PC-9 (cell line): ENCODE measurements around the gene GPS2.

ENCODE experiments used
- EZH2 ChIP-seq: fragments of 200-600 bp; sonication (generic); IDR thresholded peaks from 2 replicates; pipeline ENCODE4 v1.8.0; 2017; ENCODE audit warnings: antibody characterized with exemption, low read depth
- TF ChIP-seq, protein P1 (sequence below): fragments of 200-600 bp; sonication (generic); conservative IDR thresholded peaks from 2 replicates; pipeline ENCODE4 v1.6.1; 2017; ENCODE audit warnings: mixed run types, antibody characterized with exemption, mild to moderate bottlenecking, moderate library complexity

DNA sequence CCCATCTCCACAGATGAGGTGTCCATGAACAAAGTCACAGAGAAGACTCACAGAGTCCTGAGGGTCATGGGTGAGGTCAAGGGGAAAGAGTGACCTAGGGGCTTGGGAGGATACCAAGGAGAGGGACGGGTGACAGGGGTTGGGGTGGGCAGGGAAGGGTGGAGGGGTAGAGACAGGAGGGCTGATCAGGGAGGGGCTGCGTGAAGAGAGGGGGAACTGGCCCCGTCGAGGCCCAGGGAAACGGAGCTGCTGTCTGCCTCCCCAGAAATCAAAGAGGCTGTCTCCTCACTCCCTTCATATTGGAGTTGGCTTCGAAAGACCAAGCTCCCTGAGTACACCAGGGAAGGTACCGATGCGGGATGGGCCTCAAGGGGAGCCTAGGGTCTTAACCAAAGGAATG, 40.4 kb upstream of the GPS2 start:
- TF ChIP-seq, protein P1, sequence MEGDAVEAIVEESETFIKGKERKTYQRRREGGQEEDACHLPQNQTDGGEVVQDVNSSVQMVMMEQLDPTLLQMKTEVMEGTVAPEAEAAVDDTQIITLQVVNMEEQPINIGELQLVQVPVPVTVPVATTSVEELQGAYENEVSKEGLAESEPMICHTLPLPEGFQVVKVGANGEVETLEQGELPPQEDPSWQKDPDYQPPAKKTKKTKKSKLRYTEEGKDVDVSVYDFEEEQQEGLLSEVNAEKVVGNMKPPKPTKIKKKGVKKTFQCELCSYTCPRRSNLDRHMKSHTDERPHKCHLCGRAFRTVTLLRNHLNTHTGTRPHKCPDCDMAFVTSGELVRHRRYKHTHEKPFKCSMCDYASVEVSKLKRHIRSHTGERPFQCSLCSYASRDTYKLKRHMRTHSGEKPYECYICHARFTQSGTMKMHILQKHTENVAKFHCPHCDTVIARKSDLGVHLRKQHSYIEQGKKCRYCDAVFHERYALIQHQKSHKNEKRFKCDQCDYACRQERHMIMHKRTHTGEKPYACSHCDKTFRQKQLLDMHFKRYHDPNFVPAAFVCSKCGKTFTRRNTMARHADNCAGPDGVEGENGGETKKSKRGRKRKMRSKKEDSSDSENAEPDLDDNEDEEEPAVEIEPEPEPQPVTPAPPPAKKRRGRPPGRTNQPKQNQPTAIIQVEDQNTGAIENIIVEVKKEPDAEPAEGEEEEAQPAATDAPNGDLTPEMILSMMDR = no peak
- TF ChIP-seq EZH2 = no peak
